Loucy (cell line): ENCODE measurements around the gene ARX.

ENCODE experiments used
- CTCF ChIP-seq: fragments of 200-600 bp; sonication (generic); conservative IDR thresholded peaks from 2 replicates; pipeline ENCODE4 v1.5.1; 2014; ENCODE audit warnings: mild to moderate bottlenecking, antibody characterized with exemption, low read length
- EZH2phosphoT487 ChIP-seq: fragments of 200-600 bp; IDR thresholded peaks from 2 replicates; pipeline ENCODE4 v1.6.1; 2018; ENCODE audit warnings: antibody characterized with exemption, mild to moderate bottlenecking, moderate library complexity, borderline replicate concordance

DNA sequence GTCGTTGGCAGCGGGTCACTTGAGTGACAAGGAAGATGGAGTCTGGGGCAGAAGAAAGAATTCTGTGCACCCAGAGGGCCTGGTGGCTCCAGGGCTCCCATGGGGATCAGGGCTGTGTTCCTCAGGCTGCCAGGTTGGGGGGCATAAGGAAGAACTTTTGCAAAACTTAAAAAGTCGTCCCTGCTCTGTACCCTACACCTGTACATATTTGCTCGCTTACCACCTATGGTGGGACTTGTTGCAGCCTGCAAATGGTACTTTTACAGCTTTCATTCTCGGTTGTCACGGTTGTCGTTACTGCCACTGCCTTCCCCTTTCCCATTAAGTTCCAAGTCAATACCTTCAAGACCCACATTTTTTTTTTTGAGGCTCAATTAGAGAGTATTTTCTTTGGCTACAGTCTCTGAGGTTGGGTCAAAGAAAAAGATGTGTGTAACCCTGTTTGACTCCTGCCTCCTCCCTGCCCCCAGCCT lies 9.1 kb downstream of the ARX start:
- TF ChIP-seq CTCF, result no peak
- TF ChIP-seq EZH2phosphoT487, result no peak
